GM19351 (cell line): ENCODE data around the gene WAC.
"Not testable (repeated sequence)": the region's sequence is repeated elsewhere in the genome, so short reads cannot be mapped to it uniquely, and the experiment has no call there.

ENCODE experiments used
- ATAC-seq: cut with Tn5 transposase; IDR thresholded peaks from one replicate; pipeline ENCODE4 v1.9.1; 2021; ENCODE audit warnings: mild to moderate bottlenecking, moderate library complexity; ENCODE audit not compliant: unreplicated experiment

WAC gene

GRCh38 chr10:28532337-28533185, at the start of gene WAC:
TSS of gene WAC (plus strand) at chr10:28533118. CDS start at chr10:28533580, 462 bp downstream.
- ATAC-seq, result peak; percentile 75

- ATAC-seq, result no peak
Measured at GRCh38 chr10:28489206-28489605, 43.7 kb upstream of the WAC start.

- not testable (repeated sequence) for ATAC-seq
Measured at GRCh38 chr10:28490256-28490865, 42.6 kb upstream of the WAC start.

- no peak for ATAC-seq
Measured at GRCh38 chr10:28492116-28492920, 40.6 kb upstream of the WAC start.

GRCh38 chr10:28494420-28494819, 38.5 kb upstream of the WAC start:
- no peak for ATAC-seq

GRCh38 chr10:28495084-28495483, 37.8 kb upstream of the WAC start:
- ATAC-seq, result no peak

- no peak for ATAC-seq
Measured at GRCh38 chr10:28496017-28496416, 36.9 kb upstream of the WAC start.

- ATAC-seq, result no peak
Measured at GRCh38 chr10:28496481-28496961, 36.4 kb upstream of the WAC start.

- no peak for ATAC-seq
Measured at GRCh38 chr10:28497313-28498126, 35.4 kb upstream of the WAC start.

GRCh38 chr10:28500203-28500602, 32.7 kb upstream of the WAC start:
- not testable (repeated sequence) for ATAC-seq

- no peak for ATAC-seq
Measured at GRCh38 chr10:28503114-28503513, 29.8 kb upstream of the WAC start.

- no peak for ATAC-seq
Measured at GRCh38 chr10:28505359-28505959, 27.5 kb upstream of the WAC start.

- no peak for ATAC-seq
Measured at GRCh38 chr10:28508304-28508925, 24.5 kb upstream of the WAC start.

- no peak for ATAC-seq
Measured at GRCh38 chr10:28509286-28509685, 23.6 kb upstream of the WAC start.

GRCh38 chr10:28514648-28515047, 18.3 kb upstream of the WAC start:
- no peak for ATAC-seq

GRCh38 chr10:28520346-28520745, 12.6 kb upstream of the WAC start:
- no peak for ATAC-seq

- not testable (repeated sequence) for ATAC-seq
Measured at GRCh38 chr10:28520828-28521227, 12.1 kb upstream of the WAC start.

GRCh38 chr10:28521961-28522360, 11.0 kb upstream of the WAC start:
- ATAC-seq, result not testable (repeated sequence)

- no peak for ATAC-seq
Measured at GRCh38 chr10:28523725-28524252, 9.1 kb upstream of the WAC start.
